HG03460 (cell line): ENCODE data around the gene CREBBP.
A peak's percentile ranks its signal among the peaks of the same experiment; 100 is the strongest.

Experiments
- ATAC-seq: cut with Tn5 transposase; IDR thresholded peaks from one replicate; pipeline ENCODE4 v1.9.1; 2021; ENCODE audit not compliant: unreplicated experiment

The CREBBP gene

GRCh38 chr16:3879887-3880564 is 487 bp downstream of the CREBBP start:
- ATAC-seq: peak; percentile 45

GRCh38 chr16:3879258-3879886 is 1.1 kb downstream of the CREBBP start:
- ATAC-seq: peak; percentile 22

- ATAC-seq: no peak
These were observed 1.9 kb downstream of the CREBBP start for GRCh38 chr16:3878610-3879009.

GRCh38 chr16:3876695-3877094 is 3.8 kb downstream of the CREBBP start:
- ATAC-seq: no peak

- ATAC-seq: no peak
These were observed 4.4 kb downstream of the CREBBP start for GRCh38 chr16:3876160-3876559.

- no peak for ATAC-seq
These were observed 5.5 kb downstream of the CREBBP start for GRCh38 chr16:3874794-3875692.

- ATAC-seq: no peak
These were observed 6.3 kb downstream of the CREBBP start for GRCh38 chr16:3874242-3874641.

- no peak for ATAC-seq
These were observed 6.9 kb downstream of the CREBBP start for GRCh38 chr16:3873482-3874173.

- ATAC-seq: no peak
These were observed 8.2 kb downstream of the CREBBP start for GRCh38 chr16:3872216-3872895.

GRCh38 chr16:3868967-3869366 is 11.5 kb downstream of the CREBBP start:
- no peak for ATAC-seq

- no peak for ATAC-seq
These were observed 12.0 kb downstream of the CREBBP start for GRCh38 chr16:3868556-3868955.

GRCh38 chr16:3866703-3867431 is 13.6 kb downstream of the CREBBP start:
- ATAC-seq: no peak

- ATAC-seq: no peak
These were observed 15.3 kb downstream of the CREBBP start for GRCh38 chr16:3865241-3865640.

GRCh38 chr16:3864562-3864961 is 16.0 kb downstream of the CREBBP start:
- no peak for ATAC-seq

GRCh38 chr16:3863587-3863986 is 16.9 kb downstream of the CREBBP start:
- ATAC-seq: no peak

GRCh38 chr16:3861808-3862451 is 18.6 kb downstream of the CREBBP start:
- ATAC-seq: no peak

- no peak for ATAC-seq
These were observed 20.6 kb downstream of the CREBBP start for GRCh38 chr16:3859889-3860288.

GRCh38 chr16:3858801-3859200 is 21.7 kb downstream of the CREBBP start:
- no peak for ATAC-seq
